ENCODE data around the gene EN2. TPM values are rescaled to one million over a fixed set of nuclear protein-coding genes. Genes with fewer than 3 reads are reported as not detected.

Gene EN2
- total RNA-seq, 1 experiment from 2014 or later: 0.07 TPM

DNA sequence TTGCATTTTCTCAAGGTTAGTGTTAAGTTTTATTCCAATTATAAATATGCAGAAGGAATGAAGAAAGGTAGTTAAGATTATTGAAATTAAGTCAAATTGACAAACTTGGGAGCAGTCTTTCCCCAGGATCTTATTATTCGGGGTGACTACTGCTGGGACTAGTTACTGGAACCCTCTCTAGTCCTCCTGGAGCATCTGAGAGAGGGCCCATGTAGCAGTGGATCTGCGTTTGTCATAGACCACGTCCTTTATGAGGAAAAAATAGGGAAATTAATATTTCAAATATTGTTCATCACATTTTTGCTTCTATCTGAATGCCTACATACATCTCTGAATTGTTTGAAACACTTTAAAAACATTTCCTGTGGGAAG lies 47.5 kb downstream of the EN2 start:
- Histone ChIP-seq H3T11ph (ENCODE audit: low read length) (no peak overlapping the region), H3K23ac (ENCODE audit: insufficient read length, low read depth, low read length) (no peak overlapping the region), H2BK5ac (ENCODE audit: insufficient read length, low read length) (no peak overlapping the region), H3K14ac (ENCODE audit: insufficient read depth, low read length) (no peak overlapping the region), H3K4ac (ENCODE audit: low read depth, low read length) (no peak overlapping the region), H3K79me1 (ENCODE audit: insufficient read depth, low read depth, low read length, poor library complexity, severe bottlenecking) (no peaks in the 10 kb centered on the region), H2AK5ac (ENCODE audit: insufficient read length, low read length) (no peak overlapping the region), H3K79me2 (ENCODE audit: insufficient read depth, low read length) (no peaks in the 10 kb centered on the region), H2AFZ (ENCODE audit: low read length) (no peak overlapping the region), H4K91ac (ENCODE audit: insufficient read length, low read depth, low read length) (no peak overlapping the region), H3K18ac (ENCODE audit: insufficient read length, low read depth, low read length) (no peak overlapping the region), H2BK20ac (ENCODE audit: low read depth, low read length, poor library complexity, severe bottlenecking) (no peak overlapping the region), H3K27me3 (ENCODE audit: insufficient read depth, low read length) (peaks cover 74% of the 10 kb centered on the region), H4K5ac (ENCODE audit: insufficient read length, low read depth, low read length) (no peak overlapping the region), H3K27ac (ENCODE audit: insufficient read length, low read depth, low read length) (no peak overlapping the region), H2BK120ac (ENCODE audit: low read depth, low read length, poor library complexity, severe bottlenecking) (no peak overlapping the region), H4K8ac (replicated peaks; ENCODE audit: insufficient read length, low read depth, low read length) (no peak overlapping the region), H2BK15ac (ENCODE audit: low read depth, low read length) (no peak overlapping the region), H3K9ac (ENCODE audit: extremely low read depth, insufficient read length, low read length) (no peak overlapping the region), H3K23me2 (ENCODE audit: insufficient read length, low read depth, low read length, poor library complexity, severe bottlenecking) (peaks cover 5% of the 10 kb centered on the region), H2BK12ac (ENCODE audit: insufficient read length, low read depth, low read length) (no peak overlapping the region), H3K9me3 (ENCODE audit: control insufficient read depth, low read depth, low read length) (no peaks in the 10 kb centered on the region), H3K56ac (ENCODE audit: insufficient read length, low read depth, low read length) (no peak overlapping the region), H3K4me2 (ENCODE audit: insufficient read depth, insufficient read length, low read length) (no peak overlapping the region), H3K4me1 (ENCODE audit: insufficient read depth, low read length) (peaks cover 2% of the 10 kb centered on the region), H4K20me1 (ENCODE audit: control insufficient read depth, insufficient read depth, insufficient read length) (peaks cover 4% of the 10 kb centered on the region)
- Mint-ChIP-seq H3K9me3 (peaks cover 2 to 16% of the 10 kb centered on the region in 2 experiments; a peak in 1 of 5 replicates), H3K36me3 (ENCODE audit: insufficient read depth in 1 of 3, low read depth in 3 of 3) (no peaks in the 10 kb centered on the region), H3K4me3 (no peak overlapping the region), H3K27me3 (ENCODE audit: low read depth) (peaks cover 100% of the 10 kb centered on the region), H3K27ac (no peak overlapping the region), H3K4me1 (peaks cover 13 to 19% of the 10 kb centered on the region in 2 experiments)
- TF ChIP-seq, protein P1, sequence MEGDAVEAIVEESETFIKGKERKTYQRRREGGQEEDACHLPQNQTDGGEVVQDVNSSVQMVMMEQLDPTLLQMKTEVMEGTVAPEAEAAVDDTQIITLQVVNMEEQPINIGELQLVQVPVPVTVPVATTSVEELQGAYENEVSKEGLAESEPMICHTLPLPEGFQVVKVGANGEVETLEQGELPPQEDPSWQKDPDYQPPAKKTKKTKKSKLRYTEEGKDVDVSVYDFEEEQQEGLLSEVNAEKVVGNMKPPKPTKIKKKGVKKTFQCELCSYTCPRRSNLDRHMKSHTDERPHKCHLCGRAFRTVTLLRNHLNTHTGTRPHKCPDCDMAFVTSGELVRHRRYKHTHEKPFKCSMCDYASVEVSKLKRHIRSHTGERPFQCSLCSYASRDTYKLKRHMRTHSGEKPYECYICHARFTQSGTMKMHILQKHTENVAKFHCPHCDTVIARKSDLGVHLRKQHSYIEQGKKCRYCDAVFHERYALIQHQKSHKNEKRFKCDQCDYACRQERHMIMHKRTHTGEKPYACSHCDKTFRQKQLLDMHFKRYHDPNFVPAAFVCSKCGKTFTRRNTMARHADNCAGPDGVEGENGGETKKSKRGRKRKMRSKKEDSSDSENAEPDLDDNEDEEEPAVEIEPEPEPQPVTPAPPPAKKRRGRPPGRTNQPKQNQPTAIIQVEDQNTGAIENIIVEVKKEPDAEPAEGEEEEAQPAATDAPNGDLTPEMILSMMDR (conservative IDR thresholded peaks at IDR 0.05): no peak
- no peak for DNase-seq
- WGBS (ENCODE audit: extremely low coverage, insufficient read length, low lambda C conversion rate): no CpG with 5 or more reads among the region's 3 CpGs
